GM12864 (cell line): Measurements from ENCODE around the gene BCAS3.

ENCODE experiments used
- DNase-seq: peaks from one replicate; pipeline ENCODE4 v3.0.0-alpha.2; 2011; ENCODE audit warnings: low read depth
- H3K4me3 ChIP-seq: 2 replicates; pipeline ENCODE4 v1.5.1; 2011; ENCODE audit warnings: mild to moderate bottlenecking, low read depth, low read length, control low read depth
- CTCF ChIP-seq: IDR thresholded peaks from 2 replicates; pipeline ENCODE4 v1.5.1; 2011; ENCODE audit warnings: low read depth, mild to moderate bottlenecking, moderate library complexity, low read length, control low read depth, inconsistent platforms; ENCODE audit errors: missing control alignments

Gene BCAS3

GRCh38 chr17:61402073-61402541 is 724.5 kb downstream of the BCAS3 start:
- no peak for TF ChIP-seq CTCF
- no peak overlapping the region for H3K4me3 ChIP-seq
- no peak for DNase-seq

- no peak overlapping the region for H3K4me3 ChIP-seq
- no peak for DNase-seq
- no peak for TF ChIP-seq CTCF
Observed at GRCh38 chr17:61402978-61403800, 725.5 kb downstream of the BCAS3 start.

- no peak overlapping the region for H3K4me3 ChIP-seq
- DNase-seq, result no peak
- TF ChIP-seq CTCF, result no peak
Observed at GRCh38 chr17:61403801-61404662, 726.4 kb downstream of the BCAS3 start.

GRCh38 chr17:61404663-61404912 is 726.9 kb downstream of the BCAS3 start:
- no peak for TF ChIP-seq CTCF
- no peak overlapping the region for H3K4me3 ChIP-seq
- no peak for DNase-seq

- DNase-seq, result no peak
- H3K4me3 ChIP-seq, result no peak overlapping the region
- TF ChIP-seq CTCF, result no peak
Observed at GRCh38 chr17:61404913-61405685, 727.4 kb downstream of the BCAS3 start.

GRCh38 chr17:61405686-61406536 is 728.3 kb downstream of the BCAS3 start:
- no peak overlapping the region for H3K4me3 ChIP-seq
- TF ChIP-seq CTCF, result no peak
- no peak for DNase-seq
